Measurements from ENCODE around the gene RGS9. TPM values are rescaled to one million over a fixed set of nuclear protein-coding genes. Genes with fewer than 3 reads are reported as not detected.

RGS9 gene
- total RNA-seq, 4 donors from 2014 or later, result 4.0 to 25.6 (median 7.9) TPM

DNA sequence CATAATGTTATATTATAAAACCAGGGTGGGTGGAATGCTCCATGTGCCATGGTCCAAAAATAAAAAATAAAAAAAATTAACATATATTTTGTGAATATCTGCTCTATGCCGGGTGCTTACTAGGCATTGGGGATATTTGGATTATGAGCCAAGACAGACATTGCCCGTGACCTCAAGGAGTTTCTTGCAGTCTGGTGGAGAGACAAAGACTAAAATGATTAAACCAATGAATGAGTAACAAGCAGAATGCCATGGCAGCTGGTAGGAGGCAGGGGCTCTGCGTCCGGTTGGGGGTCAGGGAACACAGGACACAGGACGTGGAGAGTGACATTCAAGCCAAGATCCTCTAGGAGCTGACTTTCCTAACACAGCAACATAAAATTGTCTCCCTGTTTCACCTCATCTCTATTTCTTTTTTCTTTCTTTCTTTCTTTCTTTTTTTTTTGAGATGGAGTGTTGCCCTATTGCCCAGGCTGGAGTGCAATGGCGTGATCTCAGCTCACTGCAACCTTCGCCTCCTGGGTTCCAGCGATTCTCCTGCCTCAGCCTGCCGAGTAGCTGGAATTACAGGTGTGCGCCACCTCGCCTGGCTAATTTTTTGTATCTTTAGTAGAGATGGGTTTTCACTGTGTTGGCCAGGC is 35.4 kb downstream of the RGS9 start:
- H3K4me3 ChIP-seq, result no peak overlapping the region
- no peak for TF ChIP-seq POLR2A (IDR thresholded peaks at IDR 0.05)
- TF ChIP-seq, protein P1, sequence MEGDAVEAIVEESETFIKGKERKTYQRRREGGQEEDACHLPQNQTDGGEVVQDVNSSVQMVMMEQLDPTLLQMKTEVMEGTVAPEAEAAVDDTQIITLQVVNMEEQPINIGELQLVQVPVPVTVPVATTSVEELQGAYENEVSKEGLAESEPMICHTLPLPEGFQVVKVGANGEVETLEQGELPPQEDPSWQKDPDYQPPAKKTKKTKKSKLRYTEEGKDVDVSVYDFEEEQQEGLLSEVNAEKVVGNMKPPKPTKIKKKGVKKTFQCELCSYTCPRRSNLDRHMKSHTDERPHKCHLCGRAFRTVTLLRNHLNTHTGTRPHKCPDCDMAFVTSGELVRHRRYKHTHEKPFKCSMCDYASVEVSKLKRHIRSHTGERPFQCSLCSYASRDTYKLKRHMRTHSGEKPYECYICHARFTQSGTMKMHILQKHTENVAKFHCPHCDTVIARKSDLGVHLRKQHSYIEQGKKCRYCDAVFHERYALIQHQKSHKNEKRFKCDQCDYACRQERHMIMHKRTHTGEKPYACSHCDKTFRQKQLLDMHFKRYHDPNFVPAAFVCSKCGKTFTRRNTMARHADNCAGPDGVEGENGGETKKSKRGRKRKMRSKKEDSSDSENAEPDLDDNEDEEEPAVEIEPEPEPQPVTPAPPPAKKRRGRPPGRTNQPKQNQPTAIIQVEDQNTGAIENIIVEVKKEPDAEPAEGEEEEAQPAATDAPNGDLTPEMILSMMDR (IDR thresholded peaks at IDR 0.05), result no peak
- no peak for DNase-seq
- H3K27me3 ChIP-seq, result no peaks in the 10 kb centered on the region
- no peaks in the 10 kb centered on the region for H3K36me3 ChIP-seq
- H3K4me1 ChIP-seq, result peaks cover 0 to 18% (median 2%) of the 10 kb centered on the region in 4 donors
- no peak overlapping the region for H3K27ac ChIP-seq
- no peaks in the 10 kb centered on the region for H3K9me3 ChIP-seq

DNA sequence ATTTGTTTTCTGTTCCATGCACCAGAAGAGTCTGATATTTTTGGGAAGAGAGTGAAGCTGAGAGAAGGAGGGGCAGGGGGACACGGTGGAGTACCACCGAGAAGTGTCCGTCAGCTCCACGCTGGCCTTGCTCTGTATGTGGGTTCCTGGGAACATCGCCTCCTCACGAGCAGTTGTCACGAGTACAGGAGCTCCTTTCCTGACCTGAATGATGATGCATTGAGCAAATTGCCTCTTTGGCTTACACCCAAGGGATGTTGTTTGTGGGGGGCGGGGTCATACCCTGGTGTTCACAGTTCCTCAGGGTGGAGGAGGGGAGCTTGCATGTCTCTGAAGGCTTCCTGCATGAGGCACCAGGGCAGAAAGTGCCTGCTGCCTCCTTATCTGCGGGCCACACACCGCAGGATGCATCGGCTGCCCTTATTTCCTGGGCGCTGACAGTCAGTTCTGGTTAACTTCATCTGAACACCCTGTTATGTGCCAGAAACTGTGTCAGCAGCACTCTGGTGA is 36.2 kb downstream of the RGS9 start:
- Histone ChIP-seq H3K27me3 (no peaks in the 10 kb centered on the region), H3K9me3 (no peaks in the 10 kb centered on the region), H3K4me1 (peaks cover 0 to 18% (median 2%) of the 10 kb centered on the region in 4 donors), H3K27ac (peak overlapping the region in 1 of 4 donors; percentile 0), H3K36me3 (no peaks in the 10 kb centered on the region), H3K4me3 (no peak overlapping the region)
- TF ChIP-seq, protein P1 (IDR thresholded peaks at IDR 0.05), result no peak
- no peak for TF ChIP-seq POLR2A (IDR thresholded peaks at IDR 0.05)
- peak; percentile 53 to 70 (median 53) for DNase-seq

DNA sequence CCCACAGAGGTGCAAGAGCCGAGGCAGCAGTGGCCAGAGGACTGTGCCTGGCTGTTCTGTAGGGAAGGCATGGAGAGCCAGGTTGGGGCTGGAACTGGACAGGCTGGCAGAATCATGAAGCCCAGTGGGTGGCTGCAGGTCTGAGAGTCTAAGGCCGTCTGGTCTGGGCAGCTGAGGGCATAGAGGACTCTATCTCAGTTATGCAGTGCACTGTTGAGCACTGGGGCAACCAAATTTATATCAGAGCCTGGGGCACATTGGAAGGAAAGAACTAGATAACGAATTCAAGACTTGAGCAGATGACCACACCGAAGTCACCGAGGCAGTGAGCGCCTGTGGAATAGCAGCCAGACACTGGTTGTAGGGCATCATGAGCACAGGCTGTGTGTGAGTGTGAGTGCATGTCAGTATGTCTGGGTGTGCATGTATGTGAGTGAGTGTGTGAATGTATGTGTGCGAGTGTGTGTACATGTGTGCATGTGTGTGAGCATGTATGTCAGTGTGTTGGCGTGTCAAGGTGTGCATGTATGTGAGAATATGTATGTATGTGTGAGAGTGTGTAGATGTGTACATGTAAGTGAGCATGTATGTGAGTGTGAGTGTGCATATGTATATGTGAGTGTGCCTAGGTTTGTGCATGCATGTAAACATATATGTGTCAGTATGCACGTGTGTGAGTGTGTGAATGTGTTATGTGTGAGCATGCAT is 37.0 kb downstream of the RGS9 start:
- no peak overlapping the region for H3K4me3 ChIP-seq
- peaks cover 0 to 18% (median 2%) of the 10 kb centered on the region in 4 donors for H3K4me1 ChIP-seq
- H3K9me3 ChIP-seq, result no peaks in the 10 kb centered on the region
- peak overlapping the region in 1 of 4 donors; percentile 0 for H3K27ac ChIP-seq
- H3K27me3 ChIP-seq, result no peaks in the 10 kb centered on the region
- H3K36me3 ChIP-seq, result no peaks in the 10 kb centered on the region
- TF ChIP-seq, protein P1 (IDR thresholded peaks at IDR 0.05), result no peak
- TF ChIP-seq POLR2A (IDR thresholded peaks at IDR 0.05), result no peak
- DNase-seq, result no peak

DNA sequence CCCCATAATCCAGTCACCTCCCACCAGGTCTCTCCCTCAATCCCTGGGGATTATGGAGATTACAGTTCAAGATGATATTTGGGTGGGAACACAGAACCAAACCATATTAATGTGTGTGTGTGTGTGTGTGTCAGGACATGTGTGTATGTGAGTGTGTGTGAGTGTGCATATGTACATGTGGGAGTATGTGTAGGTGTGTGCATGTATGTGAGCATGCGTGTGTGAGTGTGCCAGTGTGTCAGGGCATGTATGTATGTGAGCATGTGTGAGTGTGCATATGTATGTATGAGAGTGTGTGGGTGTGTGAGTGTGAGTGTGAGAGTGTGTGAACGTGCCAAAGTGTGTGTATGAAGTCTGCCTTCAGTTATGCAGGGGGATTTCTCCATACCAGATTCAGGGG is 37.8 kb downstream of the RGS9 start:
- H3K4me3 ChIP-seq, result no peak overlapping the region
- peaks cover 0 to 18% (median 2%) of the 10 kb centered on the region in 4 donors for H3K4me1 ChIP-seq
- no peak for TF ChIP-seq POLR2A (IDR thresholded peaks at IDR 0.05)
- TF ChIP-seq, protein P1 (IDR thresholded peaks at IDR 0.05), result no peak
- H3K36me3 ChIP-seq, result no peaks in the 10 kb centered on the region
- no peaks in the 10 kb centered on the region for H3K9me3 ChIP-seq
- no peaks in the 10 kb centered on the region for H3K27me3 ChIP-seq
- H3K27ac ChIP-seq, result no peak overlapping the region
- no peak for DNase-seq

DNA sequence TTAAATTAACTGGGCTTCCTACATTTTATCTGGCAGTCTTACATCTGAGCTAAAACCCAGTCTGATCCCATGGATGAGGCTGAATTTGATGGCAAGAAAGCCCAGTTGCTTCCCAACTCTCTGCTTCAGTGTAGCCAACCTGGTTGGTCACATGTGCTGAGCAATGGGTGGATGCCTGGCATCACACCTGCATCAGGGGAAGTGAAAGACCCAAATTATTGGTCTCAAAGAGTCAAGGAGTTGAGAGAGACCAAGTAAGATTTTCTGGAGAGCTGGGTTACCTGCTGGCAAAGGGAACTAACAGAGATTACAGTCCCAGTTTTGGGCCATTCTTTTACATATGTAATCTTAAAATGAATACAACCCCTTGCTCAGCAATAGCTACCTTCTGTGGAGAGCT is 38.8 kb downstream of the RGS9 start:
- H3K27ac ChIP-seq, result no peak overlapping the region

More for the DNA sequence above, 38.8 kb downstream of the RGS9 start:
- peaks cover 0 to 13% (median 2%) of the 10 kb centered on the region in 4 donors for H3K4me1 ChIP-seq
- no peaks in the 10 kb centered on the region for H3K27me3 ChIP-seq
- no peaks in the 10 kb centered on the region for H3K36me3 ChIP-seq
- no peak overlapping the region for H3K4me3 ChIP-seq
- TF ChIP-seq POLR2A (IDR thresholded peaks at IDR 0.05), result no peak
- TF ChIP-seq, protein P1 (IDR thresholded peaks at IDR 0.05), result no peak
- DNase-seq, result no peak
- no peaks in the 10 kb centered on the region for H3K9me3 ChIP-seq

Measured in Peyer's patch (tissue), 4 donors.